Endothelial cell of umbilical vein (primary cell): ENCODE results near the gene ROMO1. TPM values are rescaled to one million over a fixed set of nuclear protein-coding genes. Genes with fewer than 3 reads are reported as not detected.

Experiments
- BruUV-seq: library from RNA; stranded (reverse); fragments of 400-500 nt; replicated peaks from 2 replicates; lab custom pipeline; 2021; lab: Mats Ljungman, UMichigan
- CTCF ChIA-PET: fragments of 300-600, 350-600 bp; sonication (Branson Sonifier 250); formaldehyde crosslinking; loops from one replicate; lab custom pipeline; 2021; ENCODE audit warnings: antibody characterized with exemption, inconsistent platforms; lab: Charles Lee
- POLR2A ChIA-PET: fragments of 300-600, 350-600 bp; sonication (Branson Sonifier 250); formaldehyde crosslinking; loops from one replicate; lab custom pipeline; 2021; ENCODE audit warnings: antibody characterized with exemption, inconsistent platforms; lab: Charles Lee
- DNase-seq: peaks from one replicate; pipeline ENCODE4 v3.0.0-alpha.2; 2011; ENCODE audit warnings: low read depth, low spot score
- FAIRE-seq: peaks from 2 replicates; lab custom pipeline; 2011; peaks lifted over from hg19 to GRCh38; lab: Jason Lieb, UNC
- H2AFZ ChIP-seq: 2 replicates; pipeline ENCODE4 v1.6.0; 2012; ENCODE audit warnings: low read depth, low read length, control low read depth, inconsistent platforms
- H3K27ac ChIP-seq: 2 replicates; pipeline ENCODE4 v1.5.1; 2011; ENCODE audit warnings: low read depth, mild to moderate bottlenecking, control low read depth, low read length, moderate library complexity; ENCODE audit not compliant: insufficient read depth
- H3K27me3 ChIP-seq, 2 experiments: 2 replicates each; pipeline versions ENCODE4 v1.6.0 to v1.6.1; 2011; ENCODE audit warnings: low read length in 2 of 2, mixed read lengths in 1 of 2; ENCODE audit not compliant: control insufficient read depth in 2 of 2, insufficient read depth in 2 of 2
- H3K36me3 ChIP-seq, 2 experiments: 2 replicates in 1 of 2; 3 replicates in 1 of 2; pipeline ENCODE4 v1.5.1; 2011; ENCODE audit warnings: low read length in 2 of 2, mild to moderate bottlenecking in 1 of 2, moderate library complexity in 1 of 2; ENCODE audit not compliant: control insufficient read depth in 2 of 2, insufficient read depth in 2 of 2; ENCODE audit errors: extremely low read depth in 1 of 2
- H3K4me1 ChIP-seq: 3 replicates; pipeline ENCODE4 v1.5.1; 2011; ENCODE audit warnings: mild to moderate bottlenecking, low read length; ENCODE audit not compliant: control insufficient read depth, insufficient read depth; ENCODE audit errors: extremely low read depth
- H3K4me2 ChIP-seq: 2 replicates; pipeline ENCODE4 v1.6.1; 2011; ENCODE audit warnings: low read length, control low read depth, mixed read lengths; ENCODE audit not compliant: insufficient read depth
- H3K4me3 ChIP-seq, 3 experiments: fragments of 200-600 bp in 1 of 3; sonication (generic), shearing (Covaris generic) in 1 of 3; replicated peaks in 1 of 3; 2 replicates each; pipeline ENCODE4 v1.5.1; 2011 to 2016; ENCODE audit warnings: control low read depth in 3 of 3, low read length in 3 of 3, mild to moderate bottlenecking in 2 of 3, inconsistent platforms in 1 of 3, low read depth in 1 of 3, moderate library complexity in 1 of 3; ENCODE audit not compliant: insufficient read depth in 1 of 3
- H3K79me2 ChIP-seq: 2 replicates; pipeline ENCODE4 v1.6.0; 2012; ENCODE audit warnings: low read length, inconsistent platforms; ENCODE audit not compliant: control insufficient read depth, insufficient read depth
- H3K9ac ChIP-seq: replicated peaks from 2 replicates; pipeline ENCODE3; 2011; ENCODE audit warnings: low read length, control low read depth; ENCODE audit not compliant: insufficient read depth; ENCODE audit errors: extremely low read depth
- H3K9me1 ChIP-seq: replicated peaks from 3 replicates; pipeline ENCODE4 v1.6.0; 2011; ENCODE audit warnings: mild to moderate bottlenecking, low read length; ENCODE audit not compliant: control insufficient read depth, insufficient read depth; ENCODE audit errors: extremely low read depth
- H3K9me3 ChIP-seq: replicated peaks from 2 replicates; pipeline ENCODE4 v1.5.1; 2012; ENCODE audit warnings: low read length, inconsistent platforms; ENCODE audit not compliant: control insufficient read depth, insufficient read depth
- H4K20me1 ChIP-seq: replicated peaks from 2 replicates; pipeline ENCODE3; 2011; ENCODE audit warnings: mild to moderate bottlenecking, low read length; ENCODE audit not compliant: control insufficient read depth, insufficient read depth; ENCODE audit errors: extremely low read depth
- EZH2 ChIP-seq: IDR thresholded peaks from 2 replicates; pipeline ENCODE4 v1.6.1; 2012; ENCODE audit warnings: borderline replicate concordance, low read depth, mild to moderate bottlenecking, moderate library complexity, low read length, inconsistent platforms; ENCODE audit not compliant: severe bottlenecking
- FOS ChIP-seq: IDR thresholded peaks from 2 replicates; pipeline ENCODE4 v1.6.1; 2011; ENCODE audit warnings: mild to moderate bottlenecking, low read length, moderate library complexity, borderline replicate concordance; ENCODE audit not compliant: insufficient read depth
- GATA2 ChIP-seq: IDR thresholded peaks from 2 replicates; pipeline ENCODE4 v1.7.0; 2011; ENCODE audit warnings: low read depth, mild to moderate bottlenecking, moderate library complexity, mixed read lengths, low read length; ENCODE audit not compliant: insufficient read length, insufficient read depth
- JUN ChIP-seq: IDR thresholded peaks from 2 replicates; pipeline ENCODE4 v1.6.1; 2011; ENCODE audit warnings: borderline replicate concordance, low read depth; ENCODE audit not compliant: insufficient read length, insufficient read depth
- MYC ChIP-seq: IDR thresholded peaks from one replicate; pipeline ENCODE4 v1.6.1; 2011; ENCODE audit warnings: mild to moderate bottlenecking, low read depth, low read length
- POLR2A ChIP-seq: IDR thresholded peaks from 2 replicates; pipeline ENCODE4 v1.6.1; 2012; ENCODE audit warnings: low read depth, mild to moderate bottlenecking, control low read depth, low read length
- POLR2AphosphoS5 ChIP-seq: IDR thresholded peaks from 2 replicates; pipeline ENCODE4 v1.6.1; 2012; ENCODE audit warnings: low read depth, mild to moderate bottlenecking, control low read depth, low read length, moderate library complexity; ENCODE audit not compliant: insufficient read depth
- dilution Hi-C: fragments of 300-500 bp; cut with MboI; formaldehyde crosslinking; loops from one replicate; pipeline ENCODE4 v1.15.0; 2019; ENCODE audit warnings: low sequenced_read_pairs; ENCODE audit not compliant: extremely low pct_ligation_motif_present
- intact Hi-C: fragments of 100-400 bp; cut with micrococcal nuclease; formaldehyde crosslinking; loops from one replicate; pipeline ENCODE4 v1.10.0; 2022
- polyA plus RNA-seq, 4 experiments: library from polyadenylated mRNA; depleted of rRNA in 3 of 4; stranded (reverse) in 3 of 4; unstranded in 1 of 4; fragments of >200 nt; gene quantifications; 2 replicates each; pipeline versions ENCODE4 v1.2.1 to v1.2.3, GENCODE V29; 2011 to 2012; ENCODE audit warnings: missing spikeins in 1 of 4
- total RNA-seq: library from RNA; stranded (reverse); gene quantifications from 2 replicates; pipeline ENCODE4 v1.2.3, GENCODE V29; 2021
- TF ChIP-seq, protein P1 (sequence below), 2 donors: IDR thresholded peaks; 1 replicate in 1 of 2; 2 replicates in 1 of 2; pipeline ENCODE4 v1.5.1; 2011; ENCODE audit warnings: low read length in 2 of 2, mild to moderate bottlenecking in 2 of 2, moderate library complexity in 2 of 2, control low read depth in 1 of 2, inconsistent platforms in 1 of 2, low read depth in 1 of 2; ENCODE audit not compliant: insufficient read depth in 1 of 2; ENCODE audit errors: extremely low read depth in 1 of 2
- TF ChIP-seq, protein P2 (sequence below): IDR thresholded peaks from 2 replicates; pipeline ENCODE4 v1.6.1; 2011; ENCODE audit not compliant: insufficient read depth, insufficient read length

ROMO1 gene
- total and polyA plus RNA-seq, 2 donors (not counting 3 experiments of a cell fraction or from before 2014, with no cell fraction given), result 174 to 1,099 TPM

DNA sequence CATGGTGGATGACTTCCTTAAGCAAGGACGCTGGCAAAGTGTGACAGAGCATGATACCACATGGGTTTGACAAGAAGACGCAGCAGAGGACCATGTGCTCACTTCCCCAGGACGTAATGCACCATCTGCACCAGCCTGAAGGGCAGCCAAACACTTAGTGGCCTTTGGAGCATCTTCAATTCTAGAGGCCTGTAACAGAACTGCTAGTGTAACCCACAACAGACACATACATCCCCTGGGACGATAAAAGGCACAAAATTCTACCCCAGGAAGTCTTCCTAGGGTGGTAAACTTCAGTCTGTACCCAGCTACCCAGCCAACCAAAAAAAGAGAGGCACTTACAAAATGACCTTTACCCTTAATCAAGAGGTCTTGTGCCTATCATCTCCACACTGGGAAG is 25.3 kb upstream of the ROMO1 start:
- Histone ChIP-seq H3K79me2 (no peaks in the 10 kb centered on the region), H2AFZ (no peak overlapping the region), H3K9ac (no peak overlapping the region), H3K9me3 (no peaks in the 10 kb centered on the region), H4K20me1 (no peaks in the 10 kb centered on the region), H3K9me1 (no peaks in the 10 kb centered on the region), H3K27me3 (no peaks in the 10 kb centered on the region), H3K27ac (no peak overlapping the region), H3K4me3 (no peak overlapping the region), H3K36me3 (peaks cover 3 to 11% of the 10 kb centered on the region in 2 experiments), H3K4me2 (no peak overlapping the region), H3K4me1 (no peaks in the 10 kb centered on the region)
- intact Hi-C loops (no loop called here), dilution Hi-C loops (no loop called here)
- FAIRE-seq (no peak), DNase-seq (no peak)
- BruUV-seq, result no TSS peak
- ChIA-PET POLR2A (no interaction called here), CTCF (interaction anchor here (1.2 to 1.4 kb wide), 3 partner anchors 8 to 9 kb away, joined by 3 to 4 read pairs (median 3); partner anchors contain the start of genes CPNE1 and RBM12)
- TF ChIP-seq FOS (no peak), POLR2A (no peak), POLR2AphosphoS5 (no peak), JUN (no peak), EZH2 (no peak), MYC (no peak), GATA2 (no peak)
- TF ChIP-seq, protein P1, sequence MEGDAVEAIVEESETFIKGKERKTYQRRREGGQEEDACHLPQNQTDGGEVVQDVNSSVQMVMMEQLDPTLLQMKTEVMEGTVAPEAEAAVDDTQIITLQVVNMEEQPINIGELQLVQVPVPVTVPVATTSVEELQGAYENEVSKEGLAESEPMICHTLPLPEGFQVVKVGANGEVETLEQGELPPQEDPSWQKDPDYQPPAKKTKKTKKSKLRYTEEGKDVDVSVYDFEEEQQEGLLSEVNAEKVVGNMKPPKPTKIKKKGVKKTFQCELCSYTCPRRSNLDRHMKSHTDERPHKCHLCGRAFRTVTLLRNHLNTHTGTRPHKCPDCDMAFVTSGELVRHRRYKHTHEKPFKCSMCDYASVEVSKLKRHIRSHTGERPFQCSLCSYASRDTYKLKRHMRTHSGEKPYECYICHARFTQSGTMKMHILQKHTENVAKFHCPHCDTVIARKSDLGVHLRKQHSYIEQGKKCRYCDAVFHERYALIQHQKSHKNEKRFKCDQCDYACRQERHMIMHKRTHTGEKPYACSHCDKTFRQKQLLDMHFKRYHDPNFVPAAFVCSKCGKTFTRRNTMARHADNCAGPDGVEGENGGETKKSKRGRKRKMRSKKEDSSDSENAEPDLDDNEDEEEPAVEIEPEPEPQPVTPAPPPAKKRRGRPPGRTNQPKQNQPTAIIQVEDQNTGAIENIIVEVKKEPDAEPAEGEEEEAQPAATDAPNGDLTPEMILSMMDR (IDR thresholded peaks at IDR 0.05; ENCODE audit: extremely low read depth in 1 of 2, insufficient read depth in 1 of 2, low read depth in 1 of 2, low read length in 2 of 2), result no peak
- TF ChIP-seq, protein P2, sequence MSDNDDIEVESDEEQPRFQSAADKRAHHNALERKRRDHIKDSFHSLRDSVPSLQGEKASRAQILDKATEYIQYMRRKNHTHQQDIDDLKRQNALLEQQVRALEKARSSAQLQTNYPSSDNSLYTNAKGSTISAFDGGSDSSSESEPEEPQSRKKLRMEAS, result no peak
